HepG2 (cell line): Measurements from ENCODE around the gene CRYAB. TPM values are rescaled to one million over a fixed set of nuclear protein-coding genes. Genes with fewer than 3 reads are reported as not detected.

ENCODE experiments used
- DNMT3B ChIP-seq: conservative IDR thresholded peaks from 2 replicates; pipeline ENCODE4 v1.6.1; 2016; ENCODE audit warnings: missing biosample characterization, control low read depth
- FOXA1 ChIP-seq, 2 experiments: fragments of 450-650 bp in 1 of 2; sonication (generic) in 1 of 2; formaldehyde crosslinking in 1 of 2; IDR thresholded peaks; 2 replicates each; pipeline versions ENCODE4 v1.4.0 to v1.6.1; 2016 to 2020; ENCODE audit warnings: missing genetic modification reagents in 1 of 2
- HDAC1 ChIP-seq: sonication (generic); formaldehyde crosslinking; IDR thresholded peaks from 2 replicates; pipeline ENCODE4 v1.5.1; 2020; ENCODE audit warnings: mild to moderate bottlenecking, missing genetic modification reagents
- HDAC2 ChIP-seq: sonication (generic); formaldehyde crosslinking; IDR thresholded peaks from 2 replicates; pipeline ENCODE4 v1.4.0; 2020; ENCODE audit warnings: missing genetic modification reagents
- HNRNPH1 ChIP-seq: fragments of 200-400 bp; formaldehyde crosslinking; optimal IDR thresholded peaks from 2 replicates; pipeline ENCODE3; 2017; ENCODE audit warnings: mild to moderate bottlenecking, low read depth, low read length
- KDM4B ChIP-seq: sonication (generic); formaldehyde crosslinking; IDR thresholded peaks from 2 replicates; pipeline ENCODE4 v1.4.0; 2020; ENCODE audit warnings: missing genetic modification reagents
- MLXIP ChIP-seq: sonication (generic); formaldehyde crosslinking; IDR thresholded peaks from 2 replicates; pipeline ENCODE4 v1.9.0; 2021; ENCODE audit warnings: missing genetic modification reagents, borderline replicate concordance
- MTERF4 ChIP-seq: sonication (generic); formaldehyde crosslinking; IDR thresholded peaks from 2 replicates; pipeline ENCODE4 v1.8.0; 2023; ENCODE audit warnings: mild to moderate bottlenecking, missing genetic modification reagents
- MYNN ChIP-seq: sonication (generic); formaldehyde crosslinking; IDR thresholded peaks from 2 replicates; pipeline ENCODE4 v1.4.0; 2020; ENCODE audit warnings: mild to moderate bottlenecking, low read depth, missing genetic modification reagents
- NCOA5 ChIP-seq: sonication (generic); formaldehyde crosslinking; IDR thresholded peaks from 2 replicates; pipeline ENCODE4 v1.4.0; 2020; ENCODE audit warnings: missing genetic modification reagents
- PRDM4 ChIP-seq: sonication (generic); formaldehyde crosslinking; IDR thresholded peaks from 2 replicates; pipeline ENCODE4 v1.9.0; 2021; ENCODE audit warnings: missing genetic modification reagents, borderline replicate concordance
- SP2 ChIP-seq: sonication (generic); formaldehyde crosslinking; IDR thresholded peaks from 2 replicates; pipeline ENCODE4 v1.5.1; 2020; ENCODE audit warnings: mild to moderate bottlenecking, missing genetic modification reagents
- YEATS4 ChIP-seq: sonication (generic); formaldehyde crosslinking; IDR thresholded peaks from 2 replicates; pipeline ENCODE4 v1.4.0; 2020; ENCODE audit warnings: missing genetic modification reagents, borderline replicate concordance
- ZFAT ChIP-seq: sonication (generic); formaldehyde crosslinking; conservative IDR thresholded peaks from 2 replicates; pipeline ENCODE4 v1.8.1; 2023; ENCODE audit warnings: missing genetic modification reagents, inconsistent platforms
- ZNF432 ChIP-seq: sonication (generic); formaldehyde crosslinking; IDR thresholded peaks from 2 replicates; pipeline ENCODE4 v1.5.0; 2020; ENCODE audit warnings: missing genetic modification reagents, mild to moderate bottlenecking, borderline replicate concordance
- polyA plus RNA-seq, 8 experiments: library from polyadenylated mRNA; depleted of rRNA in 3 of 8; stranded (reverse) in 7 of 8; unstranded in 1 of 8; fragments of >200 nt; fragmentation: Illumina TruSeq in 4 of 8; extraction: Trizol in 4 of 8; gene quantifications; 2 replicates each; pipeline versions ENCODE4 v1.2.1 to v1.2.3, GENCODE V29; 2011 to 2016; ENCODE audit warnings: low read depth in 4 of 8, missing spikeins in 1 of 8, mixed read lengths in 1 of 8; ENCODE audit not compliant: insufficient read depth in 1 of 8
- total RNA-seq, 5 experiments: library from RNA; depleted of rRNA; stranded (reverse); fragments of >200 nt; fragmentation: Illumina TruSeq; extraction: Trizol; gene quantifications; 2 replicates each; pipeline ENCODE4 v1.2.3, GENCODE V29; 2016; ENCODE audit warnings: low read depth in 1 of 5
- TF ChIP-seq, protein P1 (sequence below): sonication (generic); formaldehyde crosslinking; IDR thresholded peaks from 2 replicates; pipeline ENCODE4 v1.8.0; 2022; ENCODE audit warnings: mild to moderate bottlenecking, missing genetic modification reagents, moderate library complexity
- TF ChIP-seq, protein P2 (sequence below): sonication (generic); formaldehyde crosslinking; IDR thresholded peaks from 2 replicates; pipeline ENCODE4 v1.5.1; 2020; ENCODE audit warnings: mild to moderate bottlenecking, missing genetic modification reagents, moderate library complexity

CRYAB gene
- total and polyA plus RNA-seq, 2 of the 13 experiments (the other 11 are each of a cell fraction or from before 2014, with no cell fraction given) = 0.55 to 1.1 TPM

GRCh38 chr11:111870886-111871692 is 40.5 kb downstream of the CRYAB start, which contains the start of gene ALG9 (continued):
- TF ChIP-seq MYNN (CRISPR knock-in tag) = no peak
- no peak for TF ChIP-seq ZFAT (CRISPR knock-in tag)
- TF ChIP-seq HDAC1 (CRISPR knock-in tag) = peak; percentile 59; the same call in 1 of the 2 replicates
- TF ChIP-seq, protein P1, sequence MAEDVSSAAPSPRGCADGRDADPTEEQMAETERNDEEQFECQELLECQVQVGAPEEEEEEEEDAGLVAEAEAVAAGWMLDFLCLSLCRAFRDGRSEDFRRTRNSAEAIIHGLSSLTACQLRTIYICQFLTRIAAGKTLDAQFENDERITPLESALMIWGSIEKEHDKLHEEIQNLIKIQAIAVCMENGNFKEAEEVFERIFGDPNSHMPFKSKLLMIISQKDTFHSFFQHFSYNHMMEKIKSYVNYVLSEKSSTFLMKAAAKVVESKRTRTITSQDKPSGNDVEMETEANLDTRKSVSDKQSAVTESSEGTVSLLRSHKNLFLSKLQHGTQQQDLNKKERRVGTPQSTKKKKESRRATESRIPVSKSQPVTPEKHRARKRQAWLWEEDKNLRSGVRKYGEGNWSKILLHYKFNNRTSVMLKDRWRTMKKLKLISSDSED = no peak
- TF ChIP-seq, protein P2, sequence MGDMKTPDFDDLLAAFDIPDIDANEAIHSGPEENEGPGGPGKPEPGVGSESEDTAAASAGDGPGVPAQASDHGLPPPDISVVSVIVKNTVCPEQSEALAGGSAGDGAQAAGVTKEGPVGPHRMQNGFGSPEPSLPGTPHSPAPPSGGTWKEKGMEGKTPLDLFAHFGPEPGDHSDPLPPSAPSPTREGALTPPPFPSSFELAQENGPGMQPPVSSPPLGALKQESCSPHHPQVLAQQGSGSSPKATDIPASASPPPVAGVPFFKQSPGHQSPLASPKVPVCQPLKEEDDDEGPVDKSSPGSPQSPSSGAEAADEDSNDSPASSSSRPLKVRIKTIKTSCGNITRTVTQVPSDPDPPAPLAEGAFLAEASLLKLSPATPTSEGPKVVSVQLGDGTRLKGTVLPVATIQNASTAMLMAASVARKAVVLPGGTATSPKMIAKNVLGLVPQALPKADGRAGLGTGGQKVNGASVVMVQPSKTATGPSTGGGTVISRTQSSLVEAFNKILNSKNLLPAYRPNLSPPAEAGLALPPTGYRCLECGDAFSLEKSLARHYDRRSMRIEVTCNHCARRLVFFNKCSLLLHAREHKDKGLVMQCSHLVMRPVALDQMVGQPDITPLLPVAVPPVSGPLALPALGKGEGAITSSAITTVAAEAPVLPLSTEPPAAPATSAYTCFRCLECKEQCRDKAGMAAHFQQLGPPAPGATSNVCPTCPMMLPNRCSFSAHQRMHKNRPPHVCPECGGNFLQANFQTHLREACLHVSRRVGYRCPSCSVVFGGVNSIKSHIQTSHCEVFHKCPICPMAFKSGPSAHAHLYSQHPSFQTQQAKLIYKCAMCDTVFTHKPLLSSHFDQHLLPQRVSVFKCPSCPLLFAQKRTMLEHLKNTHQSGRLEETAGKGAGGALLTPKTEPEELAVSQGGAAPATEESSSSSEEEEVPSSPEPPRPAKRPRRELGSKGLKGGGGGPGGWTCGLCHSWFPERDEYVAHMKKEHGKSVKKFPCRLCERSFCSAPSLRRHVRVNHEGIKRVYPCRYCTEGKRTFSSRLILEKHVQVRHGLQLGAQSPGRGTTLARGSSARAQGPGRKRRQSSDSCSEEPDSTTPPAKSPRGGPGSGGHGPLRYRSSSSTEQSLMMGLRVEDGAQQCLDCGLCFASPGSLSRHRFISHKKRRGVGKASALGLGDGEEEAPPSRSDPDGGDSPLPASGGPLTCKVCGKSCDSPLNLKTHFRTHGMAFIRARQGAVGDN (CRISPR knock-in tag) = peak; percentile 91
- TF ChIP-seq HNRNPH1 = no peak
- no peak for TF ChIP-seq KDM4B (CRISPR knock-in tag)
- no peak for TF ChIP-seq NCOA5
- no peak for TF ChIP-seq HDAC2 (CRISPR knock-in tag)
- peak; percentile 76 for TF ChIP-seq MTERF4 (CRISPR knock-in tag)
- TF ChIP-seq MLXIP (CRISPR knock-in tag) = no peak
- TF ChIP-seq FOXA1 (IDR thresholded peaks at IDR 0.05) = no peak
- TF ChIP-seq FOXA1 (CRISPR knock-in tag; IDR thresholded peaks at IDR 0.05) = no peak
- no peak for TF ChIP-seq ZNF432 (CRISPR knock-in tag)
- no peak for TF ChIP-seq SP2 (CRISPR knock-in tag)
- peak; percentile 94 for TF ChIP-seq YEATS4 (CRISPR knock-in tag)
- TF ChIP-seq PRDM4 (CRISPR knock-in tag) = no peak
- TF ChIP-seq DNMT3B (CRISPR knock-in tag) = no peak
